Smooth muscle cell of the brain vasculature (primary cell): ENCODE results near the gene ARFGEF2.
"Not testable (repeated sequence)": the region's sequence is repeated elsewhere in the genome, so short reads cannot be mapped to it uniquely, and the experiment has no call there.

ENCODE experiments used
- DNase-seq: peaks from one replicate; pipeline ENCODE4 v3.0.0-alpha.2; 2012; ENCODE audit warnings: low read depth, low spot score

The ARFGEF2 gene

DNA sequence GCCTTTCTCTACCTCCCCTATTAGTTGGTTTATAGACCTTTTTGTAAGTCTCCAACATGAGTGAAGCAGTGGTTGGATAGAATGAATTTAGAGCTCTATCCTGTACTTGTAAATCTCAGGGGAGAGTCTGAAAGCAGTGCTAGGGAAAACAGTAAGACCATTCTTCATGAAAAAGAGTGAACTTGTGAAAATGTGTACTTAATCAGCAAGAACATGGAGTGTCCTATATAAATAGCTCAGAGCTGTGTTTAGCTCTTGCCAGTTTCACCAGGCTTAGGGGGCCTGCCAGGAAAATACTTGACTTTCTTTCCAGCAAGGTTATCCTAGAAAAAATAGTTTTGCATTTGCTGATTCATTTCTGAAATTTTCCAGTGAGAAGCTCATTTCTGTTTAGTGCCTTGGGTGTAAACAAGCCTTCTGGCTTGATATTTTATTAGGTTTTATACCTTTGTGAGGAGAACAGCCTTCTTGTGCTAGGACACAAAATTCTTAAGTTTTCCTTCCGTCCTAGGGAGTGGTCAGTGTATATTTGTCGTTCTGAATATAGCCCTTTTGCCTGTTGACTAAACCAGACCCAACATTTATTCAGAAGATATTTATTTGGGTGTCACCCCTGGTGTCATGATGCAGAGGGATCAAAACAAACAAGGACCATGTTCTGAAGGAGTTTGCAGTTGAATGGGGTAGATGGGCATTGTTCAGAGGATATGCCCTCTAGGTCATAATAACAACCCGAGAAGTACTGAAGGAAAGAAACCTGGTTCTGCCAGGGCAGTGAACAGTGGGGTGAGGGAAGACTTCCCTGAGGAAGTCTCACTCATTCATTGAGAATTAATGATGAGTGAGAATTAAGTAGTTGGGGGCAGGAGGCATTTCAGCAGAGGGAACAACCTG, 7.6 kb downstream of the ARFGEF2 start:
- no peak for DNase-seq

DNA sequence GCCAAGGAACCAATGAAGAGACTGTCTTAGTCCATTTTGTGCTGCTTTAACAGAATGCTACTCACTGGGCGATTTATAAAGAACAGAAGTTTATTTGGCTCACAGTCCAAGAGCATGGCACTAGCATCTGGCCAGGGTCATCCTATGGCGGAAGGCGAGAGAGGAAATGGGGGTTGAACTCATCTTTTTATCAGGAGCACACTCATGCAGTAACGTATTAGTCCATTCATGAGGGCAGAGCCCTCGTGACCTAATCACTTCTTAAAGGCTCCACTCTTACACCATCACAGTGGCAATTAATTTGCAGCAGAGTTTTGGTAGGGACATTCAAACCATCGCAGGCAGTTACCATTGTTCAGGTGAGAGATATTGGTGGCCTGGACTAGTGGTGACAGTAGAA, 8.5 kb downstream of the ARFGEF2 start:
- DNase-seq: no peak

DNA sequence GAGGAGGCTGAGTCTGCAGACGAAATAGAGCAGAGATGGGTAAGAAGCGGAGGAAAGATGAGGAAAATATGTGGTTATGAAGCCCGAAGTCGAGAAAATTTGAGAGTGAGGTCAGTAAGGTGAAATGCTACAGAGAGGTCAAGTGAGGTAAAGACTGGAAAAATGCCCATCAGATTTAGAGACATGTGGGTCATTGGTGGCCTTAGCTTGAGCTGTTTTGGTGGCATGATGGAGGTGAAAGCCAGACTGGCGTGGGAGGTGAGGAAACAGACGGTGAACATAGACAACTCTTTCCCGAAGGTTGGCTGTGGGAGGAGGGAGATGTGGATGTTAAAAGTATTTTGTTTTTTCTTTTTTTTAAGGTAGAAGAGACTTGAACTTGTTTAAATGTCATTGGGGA, 9.4 kb downstream of the ARFGEF2 start:
- DNase-seq: no peak

DNA sequence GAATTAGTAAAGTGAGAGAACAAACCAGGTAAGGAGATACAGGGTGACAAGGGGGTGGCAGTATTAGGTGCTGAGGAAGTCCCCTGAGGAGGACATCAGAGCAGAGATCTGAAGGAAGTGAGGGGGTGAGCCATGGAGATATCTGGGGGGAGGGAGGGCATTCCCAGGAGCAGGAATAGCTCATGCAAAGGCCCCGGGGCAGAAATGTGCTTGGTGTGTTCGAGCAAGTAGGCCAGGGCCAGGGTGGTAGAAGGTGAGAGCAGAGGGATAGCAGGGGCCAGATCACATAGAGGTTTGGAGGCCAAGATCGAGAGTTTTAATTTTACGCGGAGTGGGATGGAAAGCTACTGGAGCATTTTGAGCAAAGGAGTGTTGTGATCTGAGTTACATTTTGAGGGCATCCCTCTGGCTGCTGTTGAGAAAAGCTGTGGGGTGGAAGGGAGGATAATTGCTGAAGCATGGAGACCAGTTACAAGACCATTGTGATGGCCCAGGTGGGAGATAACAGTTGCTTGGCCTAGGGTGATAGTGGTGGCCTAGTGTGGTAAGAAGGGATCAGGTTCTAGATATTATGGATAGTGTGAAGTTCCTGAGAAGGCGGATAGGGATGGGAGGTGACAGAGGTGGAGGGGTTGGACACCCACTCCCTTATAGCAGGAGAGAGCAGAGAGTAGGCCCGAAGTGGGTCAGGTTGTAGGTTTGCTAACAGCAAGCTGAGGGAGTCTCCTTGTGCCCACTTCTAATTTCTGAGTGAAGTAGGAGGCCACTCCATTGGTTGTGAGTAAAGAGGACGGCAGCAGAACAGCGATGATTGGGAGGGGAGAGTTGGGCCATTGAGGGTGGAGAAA, 10.2 kb downstream of the ARFGEF2 start:
- DNase-seq: no peak

DNA sequence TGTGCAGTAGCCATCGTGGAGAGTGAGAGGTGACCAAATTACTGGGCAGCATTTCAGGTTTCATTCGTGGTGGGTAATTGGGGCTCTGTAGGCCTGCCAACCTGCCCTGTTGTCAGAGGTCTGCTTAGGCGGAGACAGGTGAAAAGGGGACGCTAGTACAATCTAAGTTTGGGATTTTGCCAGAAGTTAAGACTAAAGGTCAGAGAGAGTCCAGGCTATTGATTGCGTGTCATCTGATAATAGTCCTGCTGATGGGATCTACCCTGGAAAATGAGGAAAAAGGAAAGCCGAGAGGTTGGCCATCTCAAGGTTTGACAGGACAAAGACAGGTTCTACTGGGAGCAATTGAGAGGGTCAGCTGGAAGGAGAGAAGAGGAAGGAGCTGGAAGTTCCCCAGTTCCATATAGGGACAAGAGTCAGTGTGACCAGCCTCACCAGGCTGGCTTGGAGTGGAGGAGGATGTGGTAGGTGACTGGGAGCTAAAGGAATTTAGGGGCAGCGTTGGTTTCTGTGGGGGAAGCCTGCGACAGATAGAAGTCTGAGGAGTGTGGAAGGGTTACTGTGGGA, 10.9 kb downstream of the ARFGEF2 start:
- DNase-seq: no peak

DNA sequence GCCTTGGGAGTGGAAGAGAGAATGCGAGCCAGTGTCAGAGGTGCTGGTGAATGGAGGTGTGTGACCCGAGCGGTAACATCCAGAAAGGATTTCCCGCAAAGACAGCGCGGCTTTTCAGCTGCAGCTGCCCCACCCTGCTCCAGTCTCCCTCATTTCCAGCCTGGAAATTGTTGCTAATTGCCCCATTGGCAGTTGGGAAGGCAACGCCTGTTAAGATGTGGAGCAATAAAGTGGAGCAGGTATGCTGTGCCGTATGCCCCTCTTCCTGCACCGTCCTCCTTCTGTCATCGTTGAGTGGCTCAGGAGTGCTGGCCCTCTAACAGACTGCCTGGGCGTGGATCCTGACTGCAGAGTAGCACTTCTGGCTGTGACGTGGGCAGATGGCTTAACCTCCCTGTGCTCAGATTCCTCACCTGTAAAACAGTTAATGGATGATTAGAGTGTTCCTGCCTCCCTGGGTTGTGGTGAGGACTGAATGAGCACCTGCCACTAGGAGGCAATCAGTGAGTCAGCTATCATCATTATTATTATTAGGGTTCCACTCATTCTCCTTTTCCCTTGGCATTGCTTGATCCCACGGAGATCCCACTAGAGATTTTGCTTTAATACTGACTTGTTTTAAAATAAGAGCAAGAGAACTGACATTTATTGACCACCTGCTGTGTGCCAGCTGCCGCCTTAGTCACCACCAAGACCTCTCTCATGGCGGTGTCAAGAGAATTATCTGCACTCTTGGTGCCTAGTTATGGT, 11.7 kb downstream of the ARFGEF2 start:
- no peak for DNase-seq

DNA sequence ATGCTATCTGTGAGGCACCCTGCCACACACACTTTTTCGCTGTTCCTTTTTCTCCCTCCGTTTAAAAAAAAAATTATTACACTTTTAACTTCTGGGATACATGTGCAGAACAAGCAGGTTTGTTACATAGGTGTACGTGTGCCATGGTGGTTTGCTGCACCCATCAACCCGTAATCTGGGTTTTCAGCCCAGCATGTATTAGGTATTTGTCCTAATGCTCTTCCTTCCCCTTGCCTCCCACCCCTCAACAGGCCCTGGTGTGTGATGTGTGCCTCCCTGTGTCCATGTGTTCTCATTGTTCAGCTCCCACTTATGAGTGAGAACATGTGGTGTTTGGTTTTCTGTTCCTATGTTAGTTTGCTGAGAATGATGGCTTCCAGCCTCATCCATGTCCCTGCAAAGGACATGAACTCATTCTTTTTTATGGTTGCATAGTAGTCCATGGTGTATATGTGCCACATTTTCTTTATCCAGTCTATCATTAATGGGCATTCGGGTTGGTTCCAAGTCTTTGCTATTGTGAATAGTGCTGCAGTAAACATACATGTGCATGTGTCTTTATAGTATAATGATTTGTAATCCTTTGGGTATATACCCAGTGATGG, 12.9 kb downstream of the ARFGEF2 start:
- DNase-seq: not testable (repeated sequence)

DNA sequence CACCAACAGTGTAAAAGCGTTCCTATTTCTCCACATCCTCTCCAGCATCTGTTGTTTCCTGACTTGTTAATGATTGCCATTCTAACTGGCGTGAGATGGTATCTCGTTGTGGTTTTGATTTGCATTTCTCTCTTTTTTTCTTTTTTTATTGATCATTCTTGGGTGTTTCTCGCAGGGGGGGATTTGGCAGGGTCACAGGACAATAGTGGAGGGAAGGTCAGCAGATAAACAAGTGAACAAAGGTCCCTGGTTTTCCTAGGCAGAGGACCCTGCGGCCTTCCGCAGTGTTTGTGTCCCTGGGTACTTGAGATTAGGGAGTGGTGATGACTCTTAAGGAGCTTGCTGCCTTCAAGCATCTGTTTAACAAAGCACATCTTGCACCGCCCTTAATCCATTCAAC, 13.5 kb downstream of the ARFGEF2 start:
- not testable (repeated sequence) for DNase-seq

DNA sequence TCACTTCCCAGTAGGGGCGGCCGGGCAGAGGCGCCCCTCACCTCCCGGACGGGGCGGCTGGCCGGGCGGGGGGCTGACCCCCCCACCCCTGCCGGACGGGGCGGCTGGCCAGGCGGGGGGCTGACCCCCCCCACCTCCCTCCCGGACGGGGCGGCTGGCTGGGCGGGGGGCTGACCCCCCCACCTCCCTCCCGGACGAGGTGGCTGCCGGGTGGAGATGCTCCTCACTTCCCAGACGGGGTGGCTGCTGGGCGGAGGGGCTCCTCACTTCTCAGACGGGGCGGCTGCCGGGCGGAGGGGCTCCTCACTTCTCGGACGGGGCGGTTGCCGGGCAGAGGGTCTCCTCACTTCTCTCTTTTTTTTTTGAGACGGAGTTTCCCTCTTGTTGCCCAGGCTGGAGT, 14.7 kb downstream of the ARFGEF2 start:
- DNase-seq: not testable (repeated sequence)

DNA sequence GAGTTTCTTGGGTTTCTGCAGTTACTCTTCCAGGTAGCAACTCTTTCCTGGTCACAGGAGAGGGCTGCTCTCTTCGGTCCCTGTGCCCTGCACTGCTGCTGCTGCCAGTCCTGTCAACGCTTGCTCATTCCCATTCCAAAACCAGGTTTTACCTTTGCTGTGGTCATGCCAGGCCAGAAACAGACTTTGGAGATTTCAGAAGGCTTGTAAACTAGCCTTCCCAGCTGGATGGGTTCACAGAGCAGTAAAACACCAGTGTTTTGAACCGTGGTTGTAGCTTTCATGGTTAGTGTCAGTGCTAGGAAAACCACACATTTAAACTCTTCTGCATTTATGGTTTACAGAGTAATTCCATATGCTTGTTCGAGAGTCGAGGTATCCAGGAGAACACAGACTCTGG, 16.2 kb downstream of the ARFGEF2 start:
- DNase-seq: no peak

DNA sequence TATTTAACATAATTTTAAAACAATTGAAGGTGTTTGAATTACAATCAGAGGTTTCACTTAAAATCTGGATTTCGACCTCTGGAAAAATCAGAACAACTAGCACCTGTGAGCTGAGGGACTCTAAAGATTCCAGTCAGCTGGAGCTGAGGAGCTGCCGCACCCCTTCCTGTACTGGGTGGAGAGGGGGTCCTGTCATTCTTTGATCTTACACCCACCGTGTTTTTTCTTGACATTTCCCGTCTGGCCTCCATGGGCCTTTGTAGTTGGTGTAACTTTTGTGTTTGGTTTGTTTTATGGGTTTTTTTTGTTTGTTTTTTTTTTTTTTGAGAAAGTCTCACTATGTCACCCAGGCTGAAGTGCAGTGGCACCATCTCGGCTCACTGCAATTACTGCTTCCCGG, 17.2 kb downstream of the ARFGEF2 start:
- no peak for DNase-seq

DNA sequence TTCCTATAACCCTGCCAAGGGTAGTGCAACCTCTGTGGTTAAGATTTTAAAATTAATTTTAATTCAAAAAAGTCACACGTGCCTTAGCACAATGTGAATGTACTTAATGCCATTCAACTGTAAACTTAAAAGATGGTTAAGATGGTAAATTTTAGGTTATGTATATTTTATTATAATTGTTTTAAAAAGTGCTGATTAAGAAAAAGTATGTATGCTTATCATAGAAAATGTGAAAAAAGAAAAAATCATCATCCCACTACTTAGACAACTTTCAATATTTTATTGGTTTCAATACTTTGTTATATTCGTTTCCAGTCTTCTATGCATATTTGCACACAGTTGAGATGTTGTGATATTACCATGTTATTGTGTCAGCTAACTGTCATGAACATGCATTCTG, 18.7 kb downstream of the ARFGEF2 start:
- no peak for DNase-seq

DNA sequence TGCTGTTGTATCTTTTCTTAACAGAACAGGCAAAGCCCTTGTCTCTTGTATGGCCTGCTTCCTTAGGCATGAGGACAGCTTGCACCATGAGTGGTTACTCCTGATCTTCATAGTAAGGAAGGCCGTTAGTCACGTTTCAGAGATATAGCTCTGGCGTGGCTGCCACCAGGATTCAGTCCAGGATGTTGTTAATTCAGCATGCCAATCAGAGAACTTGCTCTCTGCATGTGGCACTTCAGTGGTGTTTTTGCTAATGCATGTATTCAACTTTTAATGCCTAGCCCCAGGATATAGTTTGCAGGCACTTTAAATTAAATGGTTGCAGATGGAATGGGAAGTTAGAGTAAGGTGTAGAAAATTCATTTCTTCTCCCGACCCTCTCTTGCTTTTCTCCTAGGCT, 20.0 kb downstream of the ARFGEF2 start:
- no peak for DNase-seq

DNA sequence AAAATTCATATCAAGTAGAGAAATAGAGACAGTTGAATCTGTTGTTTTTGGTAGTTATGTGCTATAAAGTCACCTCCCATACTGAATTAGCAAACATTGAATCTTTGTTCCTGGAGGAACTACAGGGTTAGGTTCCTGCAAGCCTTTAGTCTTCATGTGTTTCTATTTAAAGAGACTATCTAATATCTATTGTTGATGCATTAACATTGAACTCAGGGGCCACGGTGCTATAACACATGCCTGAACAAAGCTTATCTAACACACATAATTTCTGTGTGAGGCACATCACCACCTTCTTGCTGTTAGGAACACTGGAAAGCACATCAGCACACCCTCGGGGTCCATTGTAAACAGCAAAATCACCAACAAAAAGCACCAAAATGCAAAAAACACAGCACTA, 21.2 kb downstream of the ARFGEF2 start:
- no peak for DNase-seq

DNA sequence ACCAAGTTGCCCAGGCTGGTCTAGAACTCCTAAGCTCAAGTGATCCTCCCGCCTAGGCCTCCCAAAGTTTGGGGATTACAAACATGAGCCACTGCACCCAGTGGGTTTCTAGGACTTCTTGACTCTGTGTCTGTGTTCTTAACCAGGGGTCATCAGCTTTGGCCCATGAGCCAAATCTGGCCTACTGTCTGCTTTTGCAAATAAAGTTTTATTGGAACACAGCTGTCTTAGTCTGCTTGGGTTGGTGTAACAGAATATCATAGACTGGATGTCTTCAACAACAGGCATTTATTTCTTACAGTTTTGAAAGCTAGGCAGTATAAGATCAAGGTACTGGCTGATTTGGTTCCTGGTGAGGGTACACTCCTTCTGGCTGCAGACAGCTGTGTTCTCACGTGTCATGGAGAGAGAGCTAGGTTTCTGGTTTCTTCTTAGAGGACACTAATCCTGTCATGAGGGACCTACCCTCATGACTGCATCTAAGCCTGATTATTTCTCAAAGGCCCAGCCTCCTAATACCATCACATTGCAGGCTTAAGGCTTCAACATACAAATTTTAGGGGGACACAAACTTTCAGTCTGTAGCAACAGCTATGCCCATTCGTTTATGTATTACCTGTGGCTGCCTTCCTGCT, 23.3 kb downstream of the ARFGEF2 start:
- no peak for DNase-seq

DNA sequence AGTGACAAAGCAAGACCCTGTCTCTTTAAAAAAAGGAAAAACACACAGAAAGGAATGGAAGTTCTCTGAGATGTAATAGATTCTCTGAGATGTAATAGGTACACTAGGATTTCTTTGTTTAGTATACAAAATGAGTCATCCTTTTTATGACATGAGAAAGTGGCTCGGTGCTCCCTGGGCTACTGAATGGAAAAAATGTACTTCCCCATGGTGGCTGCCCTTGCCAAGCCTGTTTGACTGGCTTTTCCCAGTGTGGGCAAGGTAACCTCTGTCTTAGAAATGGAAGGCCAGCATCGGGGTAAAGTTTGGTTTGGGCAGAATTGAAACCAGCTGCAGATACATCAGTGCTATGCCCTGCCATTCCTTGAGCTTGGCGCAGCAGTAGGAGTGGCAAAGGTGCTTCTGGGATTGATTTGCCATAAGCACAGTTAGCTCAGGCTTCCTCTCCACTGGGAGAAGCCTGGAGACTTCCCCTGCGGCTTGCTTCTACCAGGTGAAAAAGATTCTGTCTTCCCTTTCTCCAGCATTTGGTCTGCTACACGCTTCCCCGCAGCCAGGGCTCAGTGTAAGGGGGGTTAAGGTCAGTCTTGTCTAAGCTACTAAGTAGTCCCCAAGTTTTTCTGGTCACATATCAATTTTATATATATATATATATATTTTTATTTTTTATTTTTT, 24.5 kb downstream of the ARFGEF2 start:
- DNase-seq: no peak

DNA sequence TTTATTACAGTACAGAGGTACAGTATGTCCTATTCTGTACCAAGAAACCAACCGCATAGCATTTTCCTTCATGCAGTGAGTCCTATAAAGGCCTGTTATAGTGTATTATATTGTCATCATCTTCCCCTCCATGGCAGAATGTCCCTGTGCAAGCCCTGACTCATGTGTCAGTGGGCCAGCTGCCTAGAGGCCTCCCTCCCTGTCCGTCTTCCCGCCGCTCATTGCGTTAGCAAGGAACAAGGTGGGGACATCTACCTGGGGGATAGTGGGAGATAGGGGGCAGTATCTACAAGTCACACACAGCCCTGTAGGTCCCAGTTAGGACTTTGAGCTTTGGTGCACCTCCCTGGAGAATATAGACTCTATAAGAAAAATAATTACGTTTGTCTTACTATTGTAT, 27.1 kb downstream of the ARFGEF2 start:
- DNase-seq: no peak

DNA sequence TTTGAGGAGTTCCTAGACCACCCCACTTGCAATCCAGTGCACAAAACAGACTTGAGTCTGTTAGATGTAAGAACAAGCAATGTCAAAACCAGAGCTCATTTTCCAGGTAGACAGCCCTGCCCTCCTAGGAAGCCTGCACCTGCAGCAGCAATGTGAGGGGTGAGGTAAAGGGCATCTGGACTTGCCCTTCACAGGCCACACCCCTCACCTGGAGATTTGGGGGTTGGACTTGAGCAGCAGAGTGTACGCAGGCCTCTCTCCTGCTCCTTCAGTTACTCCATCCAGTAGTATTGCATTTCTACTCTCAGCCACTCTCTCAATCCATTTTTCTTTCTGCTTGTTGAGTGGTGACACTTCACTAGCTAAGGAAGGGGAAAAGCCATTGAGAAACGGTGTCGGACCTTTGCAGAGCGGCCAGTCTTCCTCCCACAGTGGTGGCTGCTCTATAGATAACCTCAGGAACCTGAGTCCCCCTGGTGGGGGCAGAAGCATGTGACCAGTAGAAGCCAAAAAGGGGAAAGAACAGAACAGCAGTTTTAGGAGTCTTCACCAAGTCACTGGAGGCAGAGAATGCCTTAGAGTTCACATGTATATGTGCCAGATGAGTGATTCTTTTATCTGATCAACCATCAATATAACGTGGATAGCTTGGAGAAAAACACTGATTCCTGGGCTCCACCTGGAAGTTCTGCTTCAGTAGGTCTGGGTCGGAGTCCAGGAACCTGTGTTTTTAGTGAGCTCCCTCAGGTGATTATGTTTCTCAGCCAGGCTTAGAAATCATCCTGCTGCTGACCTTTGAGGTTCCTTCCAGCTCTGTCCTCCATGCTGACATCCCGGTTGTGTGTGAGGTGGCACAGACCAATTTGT, 28.0 kb downstream of the ARFGEF2 start:
- no peak for DNase-seq

DNA sequence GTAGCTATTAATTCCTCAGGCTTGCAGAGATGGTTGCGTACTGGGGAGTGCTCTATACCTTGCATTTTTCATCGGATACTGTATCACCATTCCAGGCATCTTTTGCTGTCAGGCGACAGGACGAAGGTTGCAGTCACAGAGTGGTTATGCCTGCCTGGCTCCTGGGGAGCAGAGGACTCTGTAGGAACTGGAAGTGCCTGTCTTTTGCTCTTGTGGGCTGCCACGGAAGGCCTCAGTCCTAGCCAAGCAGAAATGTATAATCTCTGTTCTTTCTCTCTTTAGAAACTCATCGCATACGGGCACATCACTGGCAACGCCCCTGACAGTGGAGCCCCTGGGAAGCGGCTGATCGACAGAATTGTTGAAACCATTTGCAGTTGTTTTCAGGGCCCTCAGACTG, 29.5 kb downstream of the ARFGEF2 start:
- no peak for DNase-seq
